Measurements from ENCODE around the gene MED27.

GRCh38 chr9:132049323-132049882, 30.3 kb downstream of the MED27 start:
- TF ChIP-seq CTCF (IDR thresholded peaks at IDR 0.05) (no peak), POLR2A (IDR thresholded peaks at IDR 0.05) (no peak), EP300 (IDR thresholded peaks at IDR 0.05) (no peak)
